ENCODE data around the gene DACH1.

DNA sequence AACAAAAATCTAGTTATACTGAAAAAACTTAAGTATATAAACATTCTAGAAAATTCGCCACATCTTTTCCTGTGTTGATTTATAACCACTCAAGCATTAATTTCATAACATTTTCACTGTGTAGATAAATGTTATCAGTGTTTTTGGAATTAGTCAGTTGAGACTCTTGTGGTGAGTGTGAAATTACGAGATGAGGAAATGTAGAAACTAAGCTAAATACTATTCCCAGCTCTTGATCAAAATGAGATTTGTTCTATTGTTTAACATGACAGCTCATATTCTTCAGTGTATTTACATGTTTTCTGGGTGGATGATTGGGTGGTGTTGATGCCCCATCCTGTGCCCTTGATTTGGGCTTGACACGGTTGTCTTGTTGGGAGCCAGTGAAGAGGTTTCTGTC lies 406.8 kb downstream of the DACH1 start:
- TF ChIP-seq, protein P1, sequence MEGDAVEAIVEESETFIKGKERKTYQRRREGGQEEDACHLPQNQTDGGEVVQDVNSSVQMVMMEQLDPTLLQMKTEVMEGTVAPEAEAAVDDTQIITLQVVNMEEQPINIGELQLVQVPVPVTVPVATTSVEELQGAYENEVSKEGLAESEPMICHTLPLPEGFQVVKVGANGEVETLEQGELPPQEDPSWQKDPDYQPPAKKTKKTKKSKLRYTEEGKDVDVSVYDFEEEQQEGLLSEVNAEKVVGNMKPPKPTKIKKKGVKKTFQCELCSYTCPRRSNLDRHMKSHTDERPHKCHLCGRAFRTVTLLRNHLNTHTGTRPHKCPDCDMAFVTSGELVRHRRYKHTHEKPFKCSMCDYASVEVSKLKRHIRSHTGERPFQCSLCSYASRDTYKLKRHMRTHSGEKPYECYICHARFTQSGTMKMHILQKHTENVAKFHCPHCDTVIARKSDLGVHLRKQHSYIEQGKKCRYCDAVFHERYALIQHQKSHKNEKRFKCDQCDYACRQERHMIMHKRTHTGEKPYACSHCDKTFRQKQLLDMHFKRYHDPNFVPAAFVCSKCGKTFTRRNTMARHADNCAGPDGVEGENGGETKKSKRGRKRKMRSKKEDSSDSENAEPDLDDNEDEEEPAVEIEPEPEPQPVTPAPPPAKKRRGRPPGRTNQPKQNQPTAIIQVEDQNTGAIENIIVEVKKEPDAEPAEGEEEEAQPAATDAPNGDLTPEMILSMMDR (IDR thresholded peaks at IDR 0.05; ENCODE audit: insufficient read depth, low read depth, low read length) = no peak
- TF ChIP-seq EZH2 (IDR thresholded peaks at IDR 0.05; ENCODE audit: insufficient read depth, low read length) = no peak
